GM21723 (cell line): Measurements from ENCODE around the gene PRKN.
"Not testable (repeated sequence)": the region's sequence is repeated elsewhere in the genome, so short reads cannot be mapped to it uniquely, and the experiment has no call there.

Experiments used
- ATAC-seq: cut with Tn5 transposase; IDR thresholded peaks from one replicate; pipeline ENCODE4 v1.9.1; 2021; ENCODE audit warnings: mild to moderate bottlenecking, moderate library complexity; ENCODE audit not compliant: unreplicated experiment

Gene PRKN

DNA sequence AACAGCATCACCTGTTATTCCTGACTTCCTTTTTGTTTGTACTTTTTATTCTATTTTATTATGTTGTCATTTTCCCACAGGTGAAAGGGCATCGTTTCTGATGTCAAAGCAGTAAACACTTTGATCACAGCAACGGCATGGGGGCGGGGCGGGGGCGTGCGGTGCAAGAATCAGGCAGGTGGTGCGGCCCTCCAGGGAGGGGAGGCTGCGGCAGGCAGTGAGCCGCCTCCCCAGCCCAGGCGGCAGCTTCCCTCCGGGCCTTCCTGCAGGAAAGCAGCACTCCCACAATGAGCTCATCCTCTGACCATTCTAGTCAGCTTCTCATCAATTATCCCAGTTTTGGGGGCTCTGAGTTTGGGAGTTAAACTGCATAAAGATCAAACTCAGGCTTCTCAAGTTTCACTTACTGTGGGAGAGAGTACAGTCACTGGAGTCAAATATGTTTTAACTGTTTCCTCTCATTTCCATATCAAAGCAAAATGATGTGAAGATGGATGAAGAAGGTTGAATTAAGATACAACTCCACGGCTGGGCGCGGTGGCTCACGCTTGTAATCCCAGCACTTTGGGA lies 845.3 kb downstream of the PRKN start:
- ATAC-seq, result no peak

DNA sequence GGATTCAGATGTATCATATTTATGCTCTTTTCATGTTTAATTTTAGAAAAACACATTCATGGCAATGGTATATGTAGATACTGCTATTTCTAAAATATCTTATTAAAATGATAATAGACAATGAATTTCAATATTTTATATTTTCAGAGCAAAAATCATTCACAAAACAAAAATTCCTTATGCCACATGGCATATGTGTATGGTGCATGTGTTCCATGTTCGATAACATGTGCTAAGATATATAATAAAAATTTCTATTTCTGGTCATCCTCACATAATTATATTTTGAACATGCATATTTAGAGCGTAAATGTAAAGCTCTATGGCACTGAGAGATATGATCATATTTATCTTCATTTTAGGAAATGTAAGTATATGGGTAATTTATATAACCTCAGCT lies 847.5 kb downstream of the PRKN start:
- no peak for ATAC-seq

DNA sequence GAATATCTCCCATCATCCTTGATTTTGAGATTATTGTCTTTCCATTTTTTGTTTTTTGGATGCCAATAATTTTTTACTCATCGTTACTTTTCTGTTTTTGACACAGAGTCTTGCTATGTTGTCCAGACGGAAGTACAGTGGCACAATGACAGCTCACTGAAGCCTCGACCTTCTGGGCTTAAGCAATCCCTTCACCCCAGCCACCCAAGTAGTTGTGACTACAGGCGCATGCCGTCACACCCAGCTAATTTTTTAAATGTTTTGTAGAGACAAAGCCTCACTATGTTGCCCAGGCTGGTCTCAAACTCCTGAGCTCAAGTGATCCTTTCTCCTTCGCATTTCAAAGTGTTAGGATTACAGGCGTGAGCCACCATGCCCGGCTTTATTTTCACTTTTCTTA lies 851.3 kb downstream of the PRKN start:
- no peak for ATAC-seq

DNA sequence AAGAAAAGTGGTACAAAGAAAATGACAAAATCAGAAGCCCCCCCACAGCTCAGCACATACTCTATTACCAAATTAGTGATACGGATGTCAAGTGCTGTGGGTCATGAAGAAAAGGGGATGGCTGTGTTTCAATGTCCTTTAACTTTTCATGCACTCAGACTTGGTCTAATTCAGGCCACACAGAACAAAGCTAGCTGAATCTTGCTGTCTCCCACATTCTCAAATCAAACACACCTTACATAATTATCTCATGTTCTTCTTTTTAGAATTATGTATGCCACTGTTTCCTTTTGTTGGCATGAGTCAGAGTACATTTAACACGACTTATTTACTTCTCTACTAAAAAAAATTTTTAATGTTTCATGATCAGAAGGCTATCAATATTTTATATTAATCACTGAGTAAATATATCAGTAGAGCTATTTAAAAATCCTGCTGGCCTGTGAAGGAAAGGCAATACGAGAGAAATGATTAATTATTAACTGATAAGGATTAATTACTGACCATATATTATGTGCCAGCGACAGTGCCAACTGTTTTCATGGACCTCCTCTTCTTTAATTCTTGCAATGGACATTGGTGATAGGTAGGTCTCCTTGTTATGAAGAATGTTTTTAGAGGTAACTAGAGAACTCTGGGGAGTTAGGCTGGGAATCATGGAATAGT lies 857.2 kb downstream of the PRKN start:
- no peak for ATAC-seq

DNA sequence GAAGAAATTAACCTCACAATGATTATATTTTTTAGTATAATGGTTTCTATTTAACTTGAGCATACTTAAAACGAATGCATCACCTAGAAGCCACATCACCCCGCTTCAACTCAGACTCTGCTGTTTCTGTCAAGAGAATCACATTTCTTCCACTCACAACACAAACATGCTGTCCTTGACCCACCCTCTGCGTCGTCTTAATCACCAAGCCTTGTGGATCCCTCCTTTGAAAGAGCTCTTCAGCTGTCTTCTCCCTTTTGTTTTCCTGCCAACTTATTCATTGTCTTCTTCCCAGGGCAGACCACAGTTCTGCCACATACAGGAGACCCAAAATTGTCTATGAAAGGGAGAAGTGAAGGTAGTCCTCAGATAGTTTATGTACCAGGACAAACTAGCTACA lies 858.1 kb downstream of the PRKN start:
- ATAC-seq, result no peak

DNA sequence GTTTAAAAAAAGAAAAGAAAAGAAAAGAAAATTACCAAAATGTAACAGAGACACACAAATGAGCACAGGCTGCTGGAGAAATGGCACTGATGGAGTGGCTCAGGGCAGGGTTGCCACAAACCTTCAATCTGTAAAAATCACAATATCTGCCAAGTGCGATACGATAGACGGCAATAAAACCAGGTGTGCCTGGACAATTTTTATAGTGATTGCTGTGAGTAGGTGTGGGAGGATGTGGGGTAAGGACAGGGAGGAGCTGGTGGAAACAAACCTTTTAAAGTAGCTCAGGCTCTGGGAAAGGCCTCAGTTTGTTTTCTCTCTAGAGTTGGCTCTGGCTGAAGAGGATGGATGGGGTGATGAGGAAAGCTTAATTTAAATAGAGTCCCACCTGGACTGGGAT lies 861.0 kb downstream of the PRKN start:
- ATAC-seq, result no peak

DNA sequence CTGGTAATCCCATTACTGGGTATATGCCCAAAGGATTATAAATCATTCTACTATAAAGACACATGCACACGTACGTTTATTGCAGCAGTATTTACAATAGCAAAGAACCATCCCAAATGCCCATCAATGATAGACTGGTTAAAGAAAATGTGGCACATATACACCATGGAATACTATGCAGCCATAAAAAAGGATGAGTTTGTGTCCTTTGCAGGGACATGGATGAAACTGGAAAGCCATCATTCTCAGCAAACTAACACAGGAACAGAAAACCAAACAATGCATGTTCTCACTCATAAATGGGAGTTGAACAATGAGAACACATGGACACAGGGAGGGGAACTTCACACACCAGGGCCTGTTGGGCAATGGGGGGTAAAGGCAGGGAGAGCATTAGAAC lies 866.5 kb downstream of the PRKN start:
- ATAC-seq, result not testable (repeated sequence)

DNA sequence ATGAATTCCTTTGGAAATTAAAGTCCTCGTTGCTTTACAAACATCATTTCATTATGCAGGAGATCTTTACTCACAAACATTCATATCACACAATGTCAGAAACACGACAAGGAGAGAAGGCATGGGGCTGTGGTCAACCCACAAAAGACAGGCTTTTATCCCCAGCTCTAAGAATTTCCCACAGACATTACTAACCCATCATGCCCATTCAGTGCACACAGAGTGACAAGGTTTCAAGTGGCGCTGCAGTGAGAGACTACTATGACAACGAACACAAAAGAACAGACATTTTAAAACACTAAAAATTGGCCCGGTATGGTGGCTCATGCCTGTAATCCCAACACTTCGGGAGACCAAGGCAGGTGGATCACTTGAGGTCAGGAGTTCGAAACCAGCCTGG lies 873.9 kb downstream of the PRKN start:
- no peak for ATAC-seq

DNA sequence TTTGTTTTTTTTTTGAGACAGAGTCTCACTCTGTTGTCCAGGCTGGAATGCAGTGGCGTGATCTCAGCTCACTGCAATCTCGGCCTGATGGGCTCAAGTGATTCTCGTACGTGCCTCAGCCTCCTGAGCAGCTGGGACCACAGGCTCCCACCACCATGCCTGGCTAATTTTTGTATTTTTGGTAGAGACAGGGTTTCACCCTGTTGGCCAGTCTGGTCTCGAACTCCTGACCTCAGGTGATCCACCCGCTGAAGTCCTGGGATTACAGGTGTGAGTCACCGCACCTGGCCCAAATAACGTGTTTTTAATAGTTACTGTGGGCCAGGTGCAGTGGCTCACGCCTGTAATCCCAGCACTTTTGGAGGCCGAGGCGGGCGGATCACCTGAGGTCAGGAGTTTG lies 876.1 kb downstream of the PRKN start:
- not testable (repeated sequence) for ATAC-seq

DNA sequence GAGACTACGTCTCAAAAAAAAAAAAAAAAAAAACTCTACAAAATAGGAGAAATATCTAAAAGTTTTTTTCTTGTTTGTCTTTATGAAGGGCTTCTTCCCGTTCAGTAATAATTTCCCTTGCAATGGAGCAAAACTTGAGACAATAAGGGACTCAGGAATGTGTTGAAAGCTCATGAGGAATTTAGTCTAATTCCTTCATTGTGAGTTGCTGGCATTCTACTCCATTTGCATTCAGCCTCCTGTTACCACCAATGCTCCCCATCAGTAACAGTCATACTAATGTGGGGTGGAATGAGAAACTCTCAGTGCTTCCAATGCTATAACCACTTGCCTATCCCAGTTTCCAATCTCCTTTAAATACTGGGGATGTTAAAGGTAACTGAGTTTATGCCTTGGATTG lies 877.0 kb downstream of the PRKN start:
- no peak for ATAC-seq

DNA sequence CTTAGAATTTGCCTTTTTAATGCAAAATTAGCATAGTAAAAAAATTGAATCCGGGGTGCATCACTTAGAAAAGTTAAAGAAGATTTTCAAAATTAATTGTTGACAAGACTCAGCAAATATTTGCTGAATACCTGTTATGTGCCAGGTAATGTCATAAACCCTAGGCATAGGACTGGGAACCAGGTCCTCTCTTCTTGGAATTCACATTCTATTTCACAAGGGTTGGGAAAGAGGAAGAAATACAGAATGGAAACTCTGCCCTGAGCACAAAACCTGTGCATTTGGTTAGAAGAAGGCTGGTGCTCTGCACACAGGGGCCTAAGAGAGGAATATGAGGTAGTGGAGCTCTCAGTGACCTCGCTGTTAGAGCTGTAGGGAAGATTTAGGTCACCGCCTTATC lies 879.9 kb downstream of the PRKN start:
- no peak for ATAC-seq

DNA sequence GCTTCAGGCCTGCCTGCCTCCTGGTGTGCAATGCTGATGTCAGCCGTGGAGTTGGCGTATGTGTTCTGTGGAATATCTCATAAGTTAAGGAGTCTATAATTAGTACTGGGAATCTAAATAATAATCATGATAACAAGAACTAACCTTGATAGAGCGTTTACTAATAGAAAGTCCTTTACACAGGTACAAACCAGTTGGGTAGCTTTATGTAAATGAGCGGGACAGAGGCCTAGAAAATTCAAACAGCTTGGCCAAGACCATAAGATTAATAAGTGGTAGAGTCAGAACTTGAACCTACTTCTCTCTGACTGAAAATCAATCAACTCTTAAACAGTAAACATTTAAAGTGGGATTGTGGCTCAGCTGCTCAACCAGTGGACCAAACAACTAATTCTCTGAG lies 882.8 kb downstream of the PRKN start:
- ATAC-seq, result no peak

DNA sequence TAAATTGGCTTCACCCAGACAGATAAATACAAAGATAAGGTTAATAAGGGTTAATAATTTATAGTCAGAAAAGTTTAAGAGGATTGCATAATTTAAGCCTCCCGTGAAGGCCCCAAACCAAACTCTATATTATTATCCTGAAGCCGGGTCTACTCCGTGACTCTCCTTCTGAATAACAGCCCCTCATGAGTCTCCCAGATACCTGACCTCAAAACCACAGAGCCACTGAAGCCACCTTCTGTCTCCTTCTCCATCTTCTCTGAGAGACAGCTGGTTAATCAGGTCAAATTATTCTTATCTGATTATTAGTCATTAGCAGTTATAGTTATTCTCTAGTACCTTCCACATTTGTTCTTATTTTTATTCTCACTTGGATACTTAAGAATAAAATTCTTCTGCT lies 884.5 kb downstream of the PRKN start:
- ATAC-seq, result no peak

DNA sequence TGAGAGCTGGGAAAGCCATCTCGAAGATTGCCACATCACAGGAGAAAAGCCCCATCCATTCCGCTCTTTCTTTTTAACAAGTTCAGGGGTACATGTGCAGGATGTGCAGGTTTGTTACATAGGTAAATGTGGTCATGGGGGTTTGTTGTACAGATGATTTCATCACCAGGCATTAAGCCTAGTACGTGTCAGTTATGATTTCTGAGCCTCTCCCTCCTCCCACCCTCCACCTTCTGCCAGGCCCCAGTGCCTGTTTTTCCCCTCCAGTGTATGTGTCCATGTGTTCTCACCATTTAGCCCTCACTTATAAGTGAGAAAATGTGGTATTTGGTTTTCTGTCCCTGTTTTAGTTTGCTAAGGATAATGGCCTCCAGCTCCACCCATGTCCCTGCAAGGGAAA lies 887.2 kb downstream of the PRKN start:
- ATAC-seq, result no peak

DNA sequence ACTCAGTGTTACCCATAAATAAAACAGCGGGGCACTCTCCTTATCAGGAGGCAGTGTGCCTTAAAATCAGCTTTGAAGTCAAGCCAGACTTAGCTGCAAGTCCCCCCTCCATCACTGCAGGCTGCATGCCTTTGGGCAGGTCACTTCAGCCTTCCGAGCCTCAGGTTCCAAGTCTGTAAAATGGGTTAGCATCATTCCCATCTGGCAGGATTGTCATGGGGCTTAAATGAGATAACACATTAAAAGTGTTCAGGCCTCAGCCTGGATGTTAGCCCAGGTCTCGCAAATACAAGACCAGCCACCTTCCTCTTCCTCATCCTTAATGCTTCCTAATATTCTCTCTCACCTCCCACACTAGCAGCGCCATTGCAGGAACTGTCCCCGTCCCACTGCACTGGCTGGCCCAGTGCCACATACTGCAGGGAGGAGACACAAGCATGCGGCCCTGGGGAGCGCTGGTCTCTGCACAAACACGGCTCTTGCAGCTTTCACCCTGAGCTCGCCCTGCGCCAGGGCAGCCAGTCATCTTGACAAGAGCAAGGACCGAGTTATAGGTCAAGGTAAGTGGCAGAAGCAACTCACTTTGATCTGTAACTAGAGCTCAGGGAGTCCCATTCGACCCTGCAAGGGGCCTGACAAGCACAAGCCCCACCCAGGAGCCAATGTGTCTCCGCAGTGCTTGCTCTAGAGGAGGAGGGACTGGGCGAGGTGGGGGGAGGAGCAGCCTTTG lies 889.1 kb downstream of the PRKN start:
- no peak for ATAC-seq

DNA sequence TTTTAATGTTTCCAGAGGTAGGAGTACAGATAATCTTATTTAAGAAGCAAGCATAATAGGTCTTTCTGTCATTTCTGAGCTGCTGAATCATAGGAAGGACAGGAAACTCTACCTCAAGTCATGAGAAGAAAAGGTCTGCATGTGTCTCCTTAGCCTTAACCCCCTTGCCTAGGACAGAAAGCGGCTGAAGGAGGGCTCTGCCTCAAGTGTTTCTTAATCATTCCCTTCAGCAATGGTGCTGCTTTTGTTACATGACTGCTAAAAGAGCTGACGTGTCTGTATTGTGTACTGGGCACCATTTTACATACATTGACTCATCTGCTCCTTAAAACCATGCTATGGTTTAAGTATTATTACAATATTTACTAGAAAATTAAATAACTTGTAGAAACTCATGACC lies 889.7 kb downstream of the PRKN start:
- no peak for ATAC-seq

DNA sequence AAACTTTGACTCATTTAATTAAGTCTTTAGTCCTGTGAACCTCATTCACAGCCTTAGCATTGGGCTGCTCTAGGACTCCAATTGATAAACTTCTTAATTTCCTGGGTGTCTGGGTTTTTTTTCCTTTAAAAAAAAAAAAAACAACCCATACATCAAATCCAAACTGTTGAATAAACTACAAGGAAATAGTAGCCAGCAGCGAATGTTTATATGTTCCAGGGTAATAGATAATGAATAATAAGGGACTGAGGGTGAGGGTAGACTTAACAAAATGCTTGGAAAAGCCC lies 890.2 kb downstream of the PRKN start:
- no peak for ATAC-seq

DNA sequence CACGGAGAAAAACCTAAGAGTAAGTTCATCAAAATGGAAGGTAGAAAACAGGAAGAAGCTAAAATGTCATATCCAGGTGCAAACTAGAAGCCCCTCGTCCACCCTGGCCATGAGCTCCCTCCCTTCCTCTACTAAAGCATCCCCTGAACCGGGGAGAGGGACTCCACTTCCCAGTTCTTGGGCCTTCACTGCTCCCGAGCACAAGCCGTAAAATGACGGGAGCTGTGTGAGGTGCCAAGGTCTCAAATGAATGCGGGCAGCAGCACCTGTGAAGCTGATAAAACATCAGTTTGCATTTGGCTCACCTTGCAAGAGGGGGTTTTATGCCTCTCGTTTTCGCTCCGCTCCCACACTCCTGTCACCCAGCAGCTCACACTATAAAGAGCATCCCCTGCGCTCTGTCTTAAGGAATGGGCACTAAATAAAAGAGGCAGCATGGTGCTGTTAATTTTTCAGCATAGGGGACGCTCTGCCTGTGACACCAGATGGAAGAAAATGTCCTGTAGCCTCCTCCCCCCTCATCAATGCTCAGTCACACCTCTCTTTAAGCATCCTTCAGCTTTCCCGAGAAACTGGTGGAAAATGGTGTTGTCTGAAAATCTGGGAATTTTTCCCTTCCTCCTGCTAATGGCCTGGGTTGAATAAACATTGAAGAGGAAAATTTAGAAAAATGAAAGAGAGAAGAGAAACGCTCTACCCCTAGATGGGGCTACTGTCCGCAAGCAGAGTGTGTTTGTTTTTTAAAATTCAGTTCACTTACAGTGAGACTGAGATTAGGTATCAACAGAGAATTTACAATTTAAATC lies 890.7 kb downstream of the PRKN start:
- ATAC-seq, result no peak

DNA sequence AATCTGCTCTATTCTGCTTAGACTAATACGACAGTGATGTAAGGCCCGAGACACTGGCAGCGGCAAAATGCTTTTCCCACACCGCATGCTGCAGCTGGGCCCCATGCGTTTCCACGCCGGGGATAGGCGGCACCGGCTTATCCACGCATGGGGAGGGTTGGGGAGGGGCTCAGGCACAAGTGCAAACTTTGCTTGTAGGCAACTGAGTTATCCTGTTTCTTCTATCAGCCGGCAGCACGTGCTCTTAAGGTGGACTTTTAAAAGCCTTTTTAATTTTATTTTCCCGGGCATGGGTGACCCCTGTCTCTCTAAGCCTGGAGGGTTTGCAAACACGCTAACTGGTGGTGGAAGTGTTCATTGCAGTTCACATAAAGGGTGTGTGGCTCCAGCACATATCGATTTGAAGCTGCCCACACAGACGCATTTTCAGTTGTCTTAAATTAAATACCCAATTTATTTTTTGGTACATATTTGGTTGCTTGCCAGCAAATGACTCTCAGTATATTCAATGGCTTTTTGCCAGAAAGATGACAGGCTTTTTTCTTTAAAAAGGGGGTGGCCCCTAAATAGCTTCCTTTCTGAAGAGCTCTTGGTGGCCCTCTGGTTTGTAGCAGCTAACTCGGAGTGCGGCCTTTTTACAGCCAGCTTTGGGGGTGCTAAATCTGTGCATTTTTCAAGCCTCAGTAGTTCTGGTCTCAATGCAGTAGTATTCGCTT lies 891.9 kb downstream of the PRKN start:
- ATAC-seq, result no peak

DNA sequence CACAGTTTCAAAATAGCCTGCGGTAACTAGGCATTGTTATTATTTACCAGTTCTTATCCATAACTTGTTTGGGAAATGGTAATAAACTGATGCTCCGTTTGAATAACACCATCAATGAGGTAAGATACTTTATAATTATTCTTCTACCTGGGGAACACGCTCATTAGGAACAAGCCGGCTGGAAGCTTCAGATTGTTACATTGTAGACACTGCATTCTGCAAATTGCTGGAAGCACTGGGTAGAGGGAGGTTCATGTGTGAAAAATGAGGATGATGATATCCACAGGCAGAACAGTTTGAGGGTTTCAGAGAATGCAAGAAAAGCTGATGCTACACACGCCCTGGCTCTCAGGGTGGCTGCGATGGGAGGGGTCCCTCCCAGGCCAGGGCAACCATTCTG lies 893.1 kb downstream of the PRKN start:
- ATAC-seq, result no peak

DNA sequence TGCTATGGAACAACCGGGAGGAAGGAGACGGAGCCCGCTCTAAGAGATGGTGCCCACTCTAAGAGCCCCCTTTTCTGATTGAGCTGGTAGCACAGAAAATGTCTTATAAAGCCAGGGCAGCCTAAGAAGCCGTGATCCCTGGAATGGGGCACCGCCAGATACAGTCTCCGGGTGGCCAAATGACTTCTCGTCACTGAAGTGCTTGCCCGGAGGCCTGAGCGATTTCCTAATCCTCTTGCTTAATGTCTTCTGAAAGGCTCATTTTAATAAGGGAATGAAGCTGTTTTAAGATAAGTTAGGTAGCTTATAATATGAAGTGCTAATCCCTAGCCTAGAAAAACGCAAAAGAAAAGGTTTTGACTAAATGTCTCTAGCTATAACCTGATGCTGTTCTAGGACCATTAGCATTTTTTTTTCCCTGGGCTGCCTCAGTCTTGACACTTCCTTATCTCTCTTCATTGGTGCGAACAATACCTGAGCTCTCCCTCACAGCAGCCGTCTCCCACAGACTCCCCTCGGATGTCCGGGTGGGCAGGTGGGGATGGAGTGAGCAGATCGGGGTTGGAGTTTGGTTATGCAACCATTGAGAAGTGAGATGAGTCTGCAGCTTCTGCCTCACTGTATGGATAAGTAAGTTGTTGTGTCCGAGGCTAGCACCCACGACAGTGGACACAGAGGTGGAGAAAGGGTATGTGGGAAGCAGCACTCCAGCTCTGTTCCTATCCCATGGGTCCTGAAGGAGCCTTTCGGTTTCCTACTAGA lies 894.3 kb downstream of the PRKN start:
- ATAC-seq, result no peak
